Lung (tissue), 12 donors: ENCODE measurements around the gene CDKN1A. TPM values are rescaled to one million over a fixed set of nuclear protein-coding genes. Genes with fewer than 3 reads are reported as not detected.

Experiments
- ATAC-seq: fragments of 200-7000 bp; cut with Tn5 transposase; one replicate; pipeline ENCODE4 v1.9.1; 2020; ENCODE audit warnings: moderate number of reproducible peaks; ENCODE audit not compliant: insufficient read depth, low FRiP score
- DNase-seq, 3 donors: peaks; one replicate each; pipeline ENCODE4 v3.0.0-alpha.2; 2013 to 2017
- H3K27ac ChIP-seq, 2 donors: one replicate each; pipeline ENCODE4 v1.5.1; 2013; ENCODE audit warnings: mild to moderate bottlenecking in 2 of 2, moderate library complexity in 2 of 2, control low read depth in 1 of 2, inconsistent platforms in 1 of 2, low read depth in 1 of 2, low read length in 1 of 2
- H3K27me3 ChIP-seq, 3 donors: one replicate each; pipeline ENCODE4 v1.5.1; 2013; ENCODE audit warnings: low read length in 2 of 3; ENCODE audit not compliant: control insufficient read depth in 3 of 3, insufficient read depth in 3 of 3
- H3K36me3 ChIP-seq, 4 donors: one replicate each; pipeline ENCODE4 v1.5.1; 2013; ENCODE audit warnings: low read length in 4 of 4, mild to moderate bottlenecking in 1 of 4, moderate library complexity in 1 of 4; ENCODE audit not compliant: control insufficient read depth in 4 of 4, insufficient read depth in 4 of 4
- H3K4me1 ChIP-seq, 5 donors: one replicate each; pipeline ENCODE4 v1.5.1; 2013; ENCODE audit warnings: low read length in 5 of 5, mild to moderate bottlenecking in 2 of 5, moderate library complexity in 1 of 5; ENCODE audit not compliant: control insufficient read depth in 5 of 5, insufficient read depth in 5 of 5
- H3K4me3 ChIP-seq: one replicate; pipeline ENCODE4 v1.5.1; 2013; ENCODE audit warnings: mild to moderate bottlenecking, control low read depth, moderate library complexity
- H3K9ac ChIP-seq, 2 donors: one replicate each; pipeline ENCODE4 v1.5.1; 2013; ENCODE audit warnings: low read length in 2 of 2, control low read depth in 1 of 2; ENCODE audit not compliant: insufficient read depth in 1 of 2
- H3K9me3 ChIP-seq, 4 donors: one replicate each; pipeline ENCODE4 v1.5.1; 2013; ENCODE audit warnings: low read length in 3 of 4, mild to moderate bottlenecking in 1 of 4, moderate library complexity in 1 of 4; ENCODE audit not compliant: control insufficient read depth in 4 of 4, insufficient read depth in 3 of 4
- CTCF ChIP-seq: IDR thresholded peaks from 2 replicates; pipeline ENCODE4 v1.5.1; 2012; ENCODE audit warnings: mild to moderate bottlenecking; ENCODE audit errors: control extremely low read depth, extremely low read depth
- WGBS, 2 donors: extraction: QIAGEN DNeasy Blood & Tissue Kit; methylation state at CpG; one replicate each; pipeline ENCODE4 v1.1.7; 2013; 5-methylcytosine and 5-hydroxymethylcytosine counted together
- polyA plus RNA-seq, 2 donors: library from polyadenylated mRNA; stranded (reverse); fragments of 200-250 nt; gene quantifications; one replicate each; pipeline ENCODE4 v1.2.1, GENCODE V29; 2013
- total RNA-seq, 2 donors: library from RNA; depleted of rRNA in 1 of 2; stranded (reverse); fragments of >200 nt in 1 of 2; gene quantifications; one replicate each; pipeline ENCODE4 v1.2.1, GENCODE V29; 2014 to 2021
- donor health status: control.
- donor health status: control.
- donor health status: Bipolar disorder and iron deficiency.
- donor health status: healthy.
- donor health status: DM: yes; HTN: yes; CAD: no.

The CDKN1A gene
- total and polyA plus RNA-seq, 4 donors: 35.3 to 183 (median 66.2) TPM

- H3K9me3 ChIP-seq: peaks cover 0 to 2% (median 0%) of the 10 kb centered on the region in 4 donors
- H3K36me3 ChIP-seq: peaks cover 0 to 41% (median 12%) of the 10 kb centered on the region in 4 donors
- WGBS, 2 donors: 64 to 78% methylated on average over 6 of the region's 6 CpGs
- no peak for ATAC-seq
- DNase-seq: no peak
- H3K4me3 ChIP-seq: no peak overlapping the region
- H3K27me3 ChIP-seq: peaks cover 0 to 16% (median 0%) of the 10 kb centered on the region in 3 donors
- H3K27ac ChIP-seq: no peak overlapping the region
- TF ChIP-seq CTCF: no peak
- peaks cover 0 to 11% (median 9%) of the 10 kb centered on the region in 5 donors for H3K4me1 ChIP-seq
- H3K9ac ChIP-seq: no peak overlapping the region
These were observed 4.7 kb downstream of the CDKN1A start for GRCh38 chr6:36683145-36683655.

GRCh38 chr6:36683656-36684446, 5.3 kb downstream of the CDKN1A start:
- H3K36me3 ChIP-seq: peaks cover 0 to 41% (median 12%) of the 10 kb centered on the region in 4 donors
- H3K27me3 ChIP-seq: peaks cover 0 to 16% (median 0%) of the 10 kb centered on the region in 3 donors
- peaks cover 0 to 9% (median 7%) of the 10 kb centered on the region in 5 donors for H3K4me1 ChIP-seq
- H3K4me3 ChIP-seq: no peak overlapping the region
- H3K9me3 ChIP-seq: peaks cover 0 to 2% (median 0%) of the 10 kb centered on the region in 4 donors
- ATAC-seq (no peak), DNase-seq (no peak)
- TF ChIP-seq CTCF: no peak
- WGBS, 2 donors: 95 to 98% methylated on average over 29 of the region's 29 CpGs
- no peak overlapping the region for H3K9ac ChIP-seq
- H3K27ac ChIP-seq: no peak overlapping the region

- no peak for ATAC-seq
- WGBS, 2 donors: 96% methylated on average over 6 of the region's 6 CpGs
These were observed 5.9 kb downstream of the CDKN1A start for GRCh38 chr6:36684447-36684812.

More at GRCh38 chr6:36684447-36684812, 5.9 kb downstream of the CDKN1A start:
- peaks cover 0 to 14% (median 0%) of the 10 kb centered on the region in 3 donors for H3K27me3 ChIP-seq
- peaks cover 0 to 2% (median 0%) of the 10 kb centered on the region in 4 donors for H3K9me3 ChIP-seq
- peaks cover 0 to 41% (median 12%) of the 10 kb centered on the region in 4 donors for H3K36me3 ChIP-seq
- H3K4me3 ChIP-seq: no peak overlapping the region
- no peak overlapping the region for H3K9ac ChIP-seq
- TF ChIP-seq CTCF: no peak
- H3K4me1 ChIP-seq: peaks cover 0 to 9% (median 1%) of the 10 kb centered on the region in 5 donors
- no peak for DNase-seq
- no peak overlapping the region for H3K27ac ChIP-seq
